T47D (cell line): ENCODE data around the gene SLC6A12.

Experiments
- DNase-seq, 2 experiments: peaks; one replicate each; pipeline versions ENCODE4 v3.0.0 to v3.0.0-alpha.2; 2011 to 2012; ENCODE audit warnings: low read depth in 1 of 2, low spot score in 1 of 2
- JUND ChIP-seq: IDR thresholded peaks from 2 replicates; pipeline ENCODE4 v1.6.1; 2012; ENCODE audit warnings: low read depth
- in situ Hi-C: cut with HindIII; loops from 2 replicates; pipeline ENCODE4 v1.10.0; 2016; ENCODE audit warnings: low sequenced_read_pairs, low pct_unique_long_range_greater_than_20kb

SLC6A12 gene

DNA sequence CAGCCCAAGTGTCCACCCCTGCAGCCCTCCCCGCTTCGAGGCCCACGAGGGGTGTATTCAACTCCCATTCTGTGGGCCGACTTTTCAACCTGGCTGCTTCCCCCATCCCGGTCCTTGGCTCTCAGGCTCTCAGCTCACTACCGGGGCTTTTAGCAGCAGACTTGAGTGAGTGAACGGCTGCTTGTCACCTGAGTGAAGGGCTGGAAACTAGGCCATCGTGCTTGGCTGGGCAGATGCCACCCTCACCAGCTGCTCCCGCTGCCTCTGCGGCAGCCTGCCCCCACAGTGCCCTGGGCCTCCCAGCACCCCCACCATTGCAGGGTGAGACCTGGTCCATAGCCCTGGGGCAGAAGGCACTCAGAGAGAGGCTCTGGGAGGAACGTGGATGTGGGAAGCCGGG is 59.9 kb downstream of the SLC6A12 start:
- in situ Hi-C loops = no loop called here
- no peak for DNase-seq
- no peak for TF ChIP-seq JUND

DNA sequence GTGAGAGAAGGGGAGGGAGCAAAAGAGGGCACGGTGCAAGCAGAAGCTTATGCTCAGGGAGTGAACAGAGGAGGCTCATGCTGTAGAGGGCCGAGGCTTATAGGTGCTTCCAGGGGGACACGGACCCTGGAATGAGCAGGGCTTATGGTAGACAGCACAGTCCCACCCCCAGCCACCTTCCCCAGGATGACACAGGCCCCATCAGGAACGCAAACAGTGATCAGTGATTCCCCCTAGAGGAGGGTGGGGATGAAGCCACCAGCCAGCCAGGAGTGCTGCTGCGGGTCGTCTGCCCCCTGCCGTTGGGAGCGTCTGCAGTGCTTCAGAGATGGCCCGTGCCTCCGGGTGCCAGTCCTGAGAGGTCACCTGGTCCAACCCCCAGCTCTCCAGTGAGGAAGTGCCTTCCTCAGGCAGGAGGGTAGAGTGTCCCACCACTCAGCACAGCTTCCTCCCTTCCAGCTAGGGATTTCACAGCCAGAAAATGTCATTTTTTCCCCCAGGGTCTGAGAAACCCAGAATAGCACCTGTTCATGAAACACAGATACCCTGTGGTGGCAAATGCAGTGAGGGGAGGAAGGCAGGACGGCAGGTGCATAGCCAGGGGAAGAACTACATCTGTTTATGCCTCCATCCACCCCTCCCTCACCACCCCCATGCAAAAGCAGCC is 60.7 kb downstream of the SLC6A12 start:
- peak; percentile 56 to 75 for DNase-seq
- in situ Hi-C loops = no loop called here
- no peak for TF ChIP-seq JUND

DNA sequence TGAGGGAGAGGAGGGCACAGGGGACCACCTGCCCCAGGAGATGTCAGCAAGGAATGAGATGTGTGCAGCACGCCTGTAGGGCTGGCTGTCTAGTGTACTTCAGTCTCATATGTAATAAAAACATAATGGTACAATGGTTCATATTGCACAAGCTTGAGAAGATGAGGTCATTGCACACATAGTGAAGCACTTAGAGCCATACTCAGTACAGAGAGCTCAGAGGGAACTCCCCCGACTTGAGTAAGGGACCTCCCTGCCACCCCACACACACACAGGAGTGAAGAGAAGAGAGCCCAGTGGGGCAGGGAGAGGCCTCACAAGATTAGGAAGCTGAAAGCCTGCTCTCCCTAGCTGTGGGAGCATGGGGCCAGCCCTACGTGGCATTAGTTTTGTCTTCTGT is 61.5 kb downstream of the SLC6A12 start:
- no peak for TF ChIP-seq JUND
- in situ Hi-C loops = no loop called here
- no peak for DNase-seq

DNA sequence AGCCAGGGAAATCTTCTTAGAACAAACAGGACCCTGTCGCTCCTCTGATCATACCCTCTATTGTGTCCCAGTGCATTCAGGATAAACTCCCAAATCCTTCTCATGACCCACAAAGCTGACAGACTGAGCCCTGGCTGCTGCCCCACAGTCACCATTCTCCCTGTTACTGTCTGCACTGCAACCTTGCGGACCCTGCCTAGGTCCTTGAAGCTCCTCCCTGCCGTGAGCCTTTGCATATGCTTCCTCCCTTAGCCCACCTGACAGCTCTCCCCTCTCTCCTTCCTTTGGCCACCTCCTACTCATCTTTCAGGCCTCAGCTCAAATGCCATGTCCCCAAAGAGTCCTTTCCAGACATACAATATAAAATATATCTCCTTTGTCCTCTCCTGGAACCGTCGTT is 62.4 kb downstream of the SLC6A12 start:
- in situ Hi-C loops = no loop called here
- no peak for TF ChIP-seq JUND
- DNase-seq = no peak

DNA sequence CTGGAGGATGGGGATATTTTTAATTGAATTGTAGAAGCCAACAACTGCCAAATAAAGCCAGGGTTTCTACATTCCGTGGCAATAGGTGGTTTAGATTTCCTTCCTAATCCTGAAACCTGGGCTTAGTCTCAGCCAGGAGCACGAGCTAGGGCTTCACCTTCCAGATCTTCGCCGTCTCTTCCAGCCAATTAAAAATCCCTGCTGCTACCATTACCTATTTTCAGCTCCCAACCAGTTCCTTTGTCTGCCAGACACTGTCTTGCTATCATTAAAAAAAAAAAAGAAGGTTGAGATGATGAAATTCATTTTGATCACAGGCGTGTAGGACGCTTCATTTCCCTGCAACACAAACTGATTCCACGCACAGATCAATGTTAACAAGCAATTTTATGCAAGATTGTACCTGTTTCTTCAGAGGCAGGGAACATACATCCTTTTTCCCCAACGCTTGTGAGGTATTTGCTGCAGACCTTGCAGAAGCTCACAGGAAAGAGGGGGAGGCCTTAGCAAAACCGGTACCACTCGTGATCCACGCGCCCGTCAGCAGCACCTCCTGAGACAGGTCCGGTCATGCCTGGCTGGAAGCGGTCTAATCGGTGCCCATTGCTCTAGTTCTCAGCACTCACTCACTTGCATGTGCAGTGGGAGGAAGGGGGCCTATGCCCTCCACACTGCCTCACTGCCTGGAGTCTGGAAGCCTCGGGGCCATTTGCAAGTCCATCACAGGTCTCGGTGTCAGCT is 65.1 kb downstream of the SLC6A12 start:
- in situ Hi-C loops = no loop called here
- DNase-seq = no peak
- no peak for TF ChIP-seq JUND

DNA sequence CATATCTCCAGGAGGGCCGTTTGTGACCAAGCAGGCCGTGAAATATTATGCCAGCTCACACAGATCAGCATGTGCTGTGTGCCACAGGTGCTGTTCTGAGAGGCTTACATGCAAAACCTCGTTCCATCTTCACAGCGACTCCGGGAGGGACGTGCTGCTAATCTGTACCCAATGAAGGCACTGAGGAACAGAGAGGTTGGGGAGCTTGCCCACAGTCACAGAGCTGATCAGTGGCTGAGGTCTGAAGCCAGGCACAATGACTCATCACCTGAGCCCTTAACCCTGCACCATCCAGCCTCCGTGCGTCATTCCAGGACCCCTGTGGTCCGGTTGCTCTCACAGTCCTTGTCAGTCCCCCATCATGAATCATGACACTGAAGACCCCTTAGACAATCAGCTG is 66.7 kb downstream of the SLC6A12 start:
- no peak for TF ChIP-seq JUND
- no peak for DNase-seq
- in situ Hi-C loops = no loop called here

DNA sequence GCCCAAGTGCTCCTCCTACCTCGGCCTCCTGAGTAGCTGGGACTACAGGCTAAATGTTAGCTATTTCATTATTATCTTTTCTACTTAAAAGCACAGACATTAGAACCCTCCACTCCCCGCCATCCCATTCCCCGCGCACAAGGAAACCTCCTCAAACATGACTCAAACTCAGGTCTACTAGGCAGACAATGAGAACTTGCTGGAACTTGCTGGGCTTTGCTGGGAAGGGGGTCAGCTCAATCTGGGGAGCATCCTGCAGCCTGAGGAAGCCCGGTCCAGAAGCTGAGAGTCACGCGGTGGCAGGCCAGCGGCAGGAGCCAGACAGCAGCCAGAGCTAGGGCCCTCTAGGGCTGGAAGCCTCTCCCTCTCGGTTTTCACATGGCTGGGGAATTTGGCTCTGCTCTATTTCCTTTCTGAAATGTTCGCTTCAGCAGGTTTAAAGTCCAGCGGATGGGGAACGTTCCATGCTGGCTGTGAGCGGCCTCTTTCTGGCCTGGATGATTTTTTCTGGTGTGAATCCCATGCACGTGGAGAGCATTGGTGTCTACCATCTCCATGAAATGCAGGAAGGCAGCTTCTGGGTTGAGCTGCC is 68.5 kb downstream of the SLC6A12 start:
- DNase-seq = no peak
- no peak for TF ChIP-seq JUND
- in situ Hi-C loops = no loop called here

DNA sequence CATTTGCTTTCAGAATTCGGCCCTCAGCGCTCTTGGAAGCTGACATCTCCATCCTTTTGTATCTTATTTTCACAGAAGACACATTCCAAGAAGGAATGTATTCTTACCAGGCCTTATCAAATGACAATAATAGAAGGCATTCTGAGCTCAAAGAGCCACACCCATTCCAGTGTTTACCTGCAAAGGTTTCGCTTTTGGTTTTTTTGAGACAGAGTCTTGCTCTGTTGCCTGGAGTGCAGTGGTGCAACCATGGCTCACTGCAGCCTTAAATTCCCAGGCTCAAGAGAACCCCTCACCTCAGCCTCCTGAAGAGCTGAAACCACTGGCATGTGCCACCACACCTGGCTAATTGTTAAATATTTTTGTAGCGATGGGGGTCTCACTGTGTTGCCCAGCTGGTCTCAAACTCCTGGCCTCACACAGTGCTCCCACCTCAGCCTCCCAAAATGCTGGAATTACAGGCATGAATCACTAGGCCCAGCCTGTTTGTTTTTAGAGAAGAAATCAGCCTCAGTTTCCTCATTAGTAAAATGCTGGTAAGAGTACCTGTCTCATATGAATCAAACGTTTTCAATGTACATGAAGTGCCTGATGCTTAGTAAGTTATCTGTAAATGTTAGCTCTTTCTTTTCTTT is 69.2 kb downstream of the SLC6A12 start:
- TF ChIP-seq JUND = no peak
- in situ Hi-C loops = no loop called here
- no peak for DNase-seq

DNA sequence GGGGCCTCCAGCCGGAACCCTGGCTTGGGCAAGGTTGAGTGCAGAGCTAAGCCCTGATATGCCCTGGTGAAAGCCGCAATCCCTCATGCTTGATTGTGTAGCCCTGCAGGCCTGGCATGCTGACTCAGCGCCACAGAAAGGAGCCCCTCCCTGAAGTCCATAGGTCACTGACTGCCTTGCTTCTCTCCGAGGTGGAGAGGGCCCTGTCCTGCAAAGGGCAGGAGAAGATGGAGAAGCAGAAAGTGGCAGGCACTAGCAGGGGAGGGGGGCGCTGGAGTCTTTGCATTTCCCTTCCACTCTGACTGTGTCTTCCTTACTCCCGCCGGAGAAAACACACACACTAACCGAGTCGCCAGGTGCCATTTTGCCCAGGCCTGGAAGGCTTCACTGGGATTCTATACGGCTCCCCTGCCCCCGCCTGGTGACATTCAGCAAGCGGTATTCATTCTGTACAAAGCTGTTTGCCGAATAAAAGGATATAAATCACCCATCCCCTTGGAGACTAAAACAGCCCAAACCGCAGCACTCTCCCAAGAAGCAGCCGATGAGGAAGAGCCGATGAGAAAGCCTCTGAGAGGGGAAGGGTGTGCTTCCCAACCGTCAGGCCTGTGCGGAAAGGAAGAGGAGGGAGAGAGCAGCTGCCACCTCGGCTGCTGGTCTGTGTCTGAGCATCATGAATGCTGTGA is 69.8 kb downstream of the SLC6A12 start:
- no peak for DNase-seq
- in situ Hi-C loops = no loop called here
- no peak for TF ChIP-seq JUND

DNA sequence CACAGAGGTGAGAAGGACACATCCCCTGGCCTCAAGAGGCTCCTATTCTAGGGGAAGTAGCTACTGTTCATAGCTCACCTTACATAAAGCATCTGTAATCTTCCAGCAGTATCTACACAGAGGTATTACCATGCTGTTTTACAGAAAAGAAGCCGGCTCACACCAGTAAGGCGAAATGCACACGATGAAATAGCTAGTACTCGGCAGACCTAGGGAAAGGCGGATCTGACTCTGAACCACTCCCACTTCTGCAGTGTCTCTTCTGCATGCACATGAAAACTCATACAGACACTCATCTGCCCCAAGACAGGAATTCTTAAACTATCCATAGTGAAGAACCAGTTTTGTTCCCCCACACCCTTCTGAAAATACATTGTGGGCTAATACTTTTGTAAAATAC is 73.8 kb downstream of the SLC6A12 start:
- TF ChIP-seq JUND = no peak
- in situ Hi-C loops = no loop called here
- no peak for DNase-seq
